GM12872 (cell line): ENCODE results near the gene IL36RN.

Experiments used
- TF ChIP-seq, protein P1 (sequence below): IDR thresholded peaks from 3 replicates; pipeline ENCODE4 v1.5.1; 2011; ENCODE audit warnings: low read depth, mild to moderate bottlenecking, low read length, moderate library complexity; ENCODE audit not compliant: insufficient read depth

Gene IL36RN

DNA sequence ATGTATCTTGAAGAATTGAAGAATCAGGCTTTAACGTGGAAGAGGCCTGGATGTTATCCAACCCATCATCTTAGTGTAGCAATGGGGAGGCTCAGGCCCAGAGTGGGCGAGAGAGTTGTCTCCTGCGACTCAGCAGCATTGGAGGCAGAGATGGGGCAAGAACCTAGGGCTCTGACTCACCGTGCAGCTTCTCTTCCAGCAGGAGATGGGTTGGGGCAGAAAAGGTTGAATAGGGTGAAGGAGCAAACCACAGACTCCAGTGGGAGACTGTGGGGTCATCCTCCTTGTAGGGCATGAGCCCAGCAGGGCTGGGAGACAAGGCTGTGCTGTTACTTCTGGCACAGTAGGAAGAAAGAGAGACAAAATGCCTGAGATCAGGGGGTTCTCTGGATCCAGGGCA lies 1.4 kb downstream of the IL36RN start:
- TF ChIP-seq, protein P1, sequence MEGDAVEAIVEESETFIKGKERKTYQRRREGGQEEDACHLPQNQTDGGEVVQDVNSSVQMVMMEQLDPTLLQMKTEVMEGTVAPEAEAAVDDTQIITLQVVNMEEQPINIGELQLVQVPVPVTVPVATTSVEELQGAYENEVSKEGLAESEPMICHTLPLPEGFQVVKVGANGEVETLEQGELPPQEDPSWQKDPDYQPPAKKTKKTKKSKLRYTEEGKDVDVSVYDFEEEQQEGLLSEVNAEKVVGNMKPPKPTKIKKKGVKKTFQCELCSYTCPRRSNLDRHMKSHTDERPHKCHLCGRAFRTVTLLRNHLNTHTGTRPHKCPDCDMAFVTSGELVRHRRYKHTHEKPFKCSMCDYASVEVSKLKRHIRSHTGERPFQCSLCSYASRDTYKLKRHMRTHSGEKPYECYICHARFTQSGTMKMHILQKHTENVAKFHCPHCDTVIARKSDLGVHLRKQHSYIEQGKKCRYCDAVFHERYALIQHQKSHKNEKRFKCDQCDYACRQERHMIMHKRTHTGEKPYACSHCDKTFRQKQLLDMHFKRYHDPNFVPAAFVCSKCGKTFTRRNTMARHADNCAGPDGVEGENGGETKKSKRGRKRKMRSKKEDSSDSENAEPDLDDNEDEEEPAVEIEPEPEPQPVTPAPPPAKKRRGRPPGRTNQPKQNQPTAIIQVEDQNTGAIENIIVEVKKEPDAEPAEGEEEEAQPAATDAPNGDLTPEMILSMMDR: no peak

DNA sequence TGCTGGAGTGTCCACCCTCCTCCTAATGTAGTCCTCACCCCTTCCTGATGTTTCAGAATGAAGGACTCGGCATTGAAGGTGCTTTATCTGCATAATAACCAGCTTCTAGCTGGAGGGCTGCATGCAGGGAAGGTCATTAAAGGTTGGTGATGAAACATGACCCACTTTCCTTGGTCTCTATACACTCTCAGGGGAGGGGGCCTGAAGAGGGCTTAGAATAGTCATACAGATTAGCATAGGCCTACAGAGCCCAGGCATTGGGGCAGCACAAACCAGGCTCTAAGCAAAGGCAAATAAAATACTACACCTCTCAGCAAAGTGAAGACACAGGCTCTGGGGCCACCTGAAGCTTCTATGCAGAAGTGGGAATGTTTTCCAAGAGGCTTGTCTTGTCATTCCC lies 1.8 kb downstream of the IL36RN start:
- TF ChIP-seq, protein P1: no peak

DNA sequence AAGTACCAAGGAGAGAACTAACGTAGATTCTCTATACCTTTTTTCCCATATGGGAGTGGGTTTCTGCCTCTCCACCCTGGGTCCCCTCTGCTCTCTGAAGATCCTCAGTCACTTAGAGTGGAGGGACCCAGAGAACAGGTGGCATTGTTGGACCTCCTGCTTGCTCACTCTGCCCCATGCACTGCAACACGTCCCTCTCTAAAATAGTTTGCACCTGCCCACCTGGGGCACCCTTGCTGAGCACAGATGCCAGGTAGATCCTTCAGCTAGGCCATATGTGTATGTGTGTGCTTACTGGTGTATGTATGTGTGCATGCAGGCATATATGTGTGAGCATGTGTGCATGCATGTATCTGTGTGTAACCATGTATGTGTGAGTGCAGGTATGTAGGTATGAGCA lies 2.2 kb downstream of the IL36RN start:
- TF ChIP-seq, protein P1: no peak

DNA sequence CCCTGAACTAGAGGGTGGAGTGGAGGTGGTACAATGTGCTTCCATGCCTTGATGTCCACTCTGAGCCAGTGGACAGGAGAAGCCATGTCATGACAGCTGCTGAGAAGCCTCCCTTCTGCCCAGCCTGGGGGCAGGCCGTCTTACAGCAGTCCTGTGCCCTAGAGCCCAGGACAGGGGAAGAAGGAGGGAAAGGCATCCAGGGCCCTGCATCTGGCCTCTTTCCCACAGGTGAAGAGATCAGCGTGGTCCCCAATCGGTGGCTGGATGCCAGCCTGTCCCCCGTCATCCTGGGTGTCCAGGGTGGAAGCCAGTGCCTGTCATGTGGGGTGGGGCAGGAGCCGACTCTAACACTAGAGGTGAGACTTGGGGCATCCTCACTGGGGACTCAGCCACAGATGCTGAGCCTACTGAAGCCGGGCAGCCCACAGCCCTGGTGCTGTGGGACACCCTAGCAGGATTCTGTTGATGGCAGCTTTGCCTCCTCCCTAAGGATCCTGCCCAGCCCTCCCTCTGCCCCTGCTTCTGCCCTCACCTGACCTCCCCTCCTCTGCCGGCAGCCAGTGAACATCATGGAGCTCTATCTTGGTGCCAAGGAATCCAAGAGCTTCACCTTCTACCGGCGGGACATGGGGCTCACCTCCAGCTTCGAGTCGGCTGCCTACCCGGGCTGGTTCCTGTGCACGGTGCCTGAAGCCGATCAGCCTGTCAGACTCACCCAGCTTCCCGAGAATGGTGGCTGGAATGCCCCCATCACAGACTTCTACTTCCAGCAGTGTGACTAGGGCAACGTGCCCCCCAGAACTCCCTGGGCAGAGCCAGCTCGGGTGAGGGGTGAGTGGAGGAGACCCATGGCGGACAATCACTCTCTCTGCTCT lies 3.1 kb downstream of the IL36RN start:
- TF ChIP-seq, protein P1: no peak

DNA sequence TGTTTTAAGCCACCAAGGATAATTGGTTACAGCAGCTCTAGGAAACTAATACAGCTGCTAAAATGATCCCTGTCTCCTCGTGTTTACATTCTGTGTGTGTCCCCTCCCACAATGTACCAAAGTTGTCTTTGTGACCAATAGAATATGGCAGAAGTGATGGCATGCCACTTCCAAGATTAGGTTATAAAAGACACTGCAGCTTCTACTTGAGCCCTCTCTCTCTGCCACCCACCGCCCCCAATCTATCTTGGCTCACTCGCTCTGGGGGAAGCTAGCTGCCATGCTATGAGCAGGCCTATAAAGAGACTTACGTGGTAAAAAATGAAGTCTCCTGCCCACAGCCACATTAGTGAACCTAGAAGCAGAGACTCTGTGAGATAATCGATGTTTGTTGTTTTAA lies 5.3 kb downstream of the IL36RN start:
- TF ChIP-seq, protein P1: no peak

DNA sequence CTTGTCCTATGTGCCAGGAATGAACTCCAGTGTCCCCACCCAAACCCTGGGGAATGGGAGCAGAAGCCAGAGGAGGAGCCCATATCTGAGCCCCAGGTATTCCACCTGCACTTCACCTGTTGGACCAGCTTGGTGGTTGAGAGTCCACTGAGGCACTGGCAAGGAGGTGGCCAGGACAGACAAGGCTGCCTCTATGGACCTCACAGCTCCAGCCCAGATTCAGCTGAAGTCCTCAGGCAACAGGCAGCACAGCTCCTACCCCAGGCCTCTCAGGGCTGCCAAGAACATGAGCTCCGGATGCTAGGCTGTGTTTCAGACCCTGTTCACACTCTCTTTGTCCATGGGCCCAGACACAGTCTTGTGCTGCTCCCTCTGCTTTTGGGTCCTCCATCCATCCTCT lies 5.9 kb downstream of the IL36RN start:
- TF ChIP-seq, protein P1: no peak

DNA sequence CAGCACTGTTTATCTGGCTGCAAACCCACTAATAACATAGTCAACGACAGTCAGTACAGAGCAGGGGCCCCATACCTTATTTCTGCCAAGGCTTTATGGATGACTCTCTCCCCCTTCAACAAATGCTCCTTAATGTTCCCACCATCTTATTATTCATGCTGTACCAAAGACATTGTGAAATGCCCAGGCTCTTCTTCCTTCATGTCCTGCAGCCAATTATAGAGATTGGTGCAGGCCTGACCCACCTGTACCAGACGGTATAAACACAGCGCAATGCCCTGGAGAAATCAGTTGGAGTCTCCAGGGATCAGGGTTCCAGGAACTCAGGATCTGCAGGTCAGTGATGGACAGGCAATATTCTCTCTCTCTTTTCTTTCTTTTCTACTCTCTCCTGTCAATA lies 8.7 kb downstream of the IL36RN start, which contains the start of gene IL1F10:
Gene IL1F10 (plus strand): TSS at position 290 of the 400 bp plus-strand sequence. CDS start 4,769 bp downstream, outside the sequence.
- TF ChIP-seq, protein P1: no peak
